GM18519 (cell line): ENCODE data around the gene FNDC10.

Experiments
- ATAC-seq: cut with Tn5 transposase; IDR thresholded peaks from one replicate; pipeline ENCODE4 v1.9.1; 2021; ENCODE audit warnings: mild to moderate bottlenecking, moderate library complexity; ENCODE audit not compliant: unreplicated experiment, low FRiP score

Gene FNDC10

DNA sequence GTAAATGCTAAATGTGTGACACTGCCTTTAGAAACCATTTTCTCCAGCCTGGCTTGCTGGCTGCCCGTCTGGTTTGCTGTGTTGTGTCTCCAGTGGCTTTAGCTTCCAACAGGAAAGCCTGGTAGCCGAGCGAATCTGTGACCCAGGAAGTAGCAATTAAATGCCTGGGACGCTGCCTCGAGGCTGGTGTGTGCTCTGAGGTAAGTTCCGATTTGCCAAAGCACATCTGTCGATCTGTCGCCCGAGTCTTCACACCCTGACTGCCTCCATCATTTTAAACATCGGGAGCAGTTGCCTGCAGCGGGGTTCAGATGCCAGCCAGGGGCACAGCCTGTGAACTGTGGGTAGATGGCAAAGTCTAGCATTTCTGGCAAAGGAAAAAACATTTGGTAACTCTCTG, 17.6 kb upstream of the FNDC10 start:
- no peak for ATAC-seq

- ATAC-seq = no peak
Observed at GRCh38 chr1:1616838-1617237, 16.9 kb upstream of the FNDC10 start.

DNA sequence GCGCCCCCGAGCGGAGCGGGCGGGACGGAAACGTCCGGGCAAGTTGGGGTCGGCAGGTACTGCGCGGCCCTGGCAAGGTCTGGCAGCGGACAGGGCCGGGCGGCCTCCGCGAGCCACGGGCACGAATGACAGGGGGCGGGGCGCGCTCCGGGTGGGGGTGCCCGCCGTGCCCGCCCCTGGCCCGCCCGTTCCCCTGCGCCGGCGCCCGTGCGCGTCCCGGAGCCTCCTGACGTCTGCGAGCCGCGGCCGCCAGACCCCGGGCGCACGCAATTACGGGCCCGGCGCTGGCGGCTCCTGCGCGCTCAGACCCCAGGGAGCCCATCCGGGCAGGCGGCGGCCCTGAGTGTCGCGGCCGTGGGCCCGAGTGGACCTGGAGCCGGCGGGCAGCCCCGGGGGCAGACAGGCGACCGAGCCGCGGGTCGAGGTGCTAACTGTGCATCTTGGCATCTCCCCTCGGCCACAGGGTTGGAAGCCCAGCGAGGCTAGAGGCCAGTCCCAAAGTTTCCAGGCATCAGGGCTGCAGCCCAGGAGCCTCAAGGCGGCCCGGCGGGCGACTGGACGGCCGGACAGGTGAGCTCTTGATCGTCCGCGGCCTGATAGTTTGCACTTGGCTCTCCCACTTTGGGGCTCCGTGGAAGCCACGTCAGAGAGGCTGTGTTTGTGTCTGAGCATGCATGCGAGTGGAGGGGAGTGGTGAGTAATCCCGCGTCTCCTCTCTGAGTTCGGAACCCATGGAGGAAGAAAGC, 16.3 kb upstream of the FNDC10 start:
- peak; percentile 23 for ATAC-seq

- peak; percentile 82 for ATAC-seq
Observed at GRCh38 chr1:1615256-1616044, 15.5 kb upstream of the FNDC10 start, which contains the start of gene MIB2. Gene MIB2 (plus strand): TSS chr1:1615500. CDS start chr1:1623453, 7,953 bp downstream.

GRCh38 chr1:1614954-1615255, 15.0 kb upstream of the FNDC10 start:
- ATAC-seq = no peak

DNA sequence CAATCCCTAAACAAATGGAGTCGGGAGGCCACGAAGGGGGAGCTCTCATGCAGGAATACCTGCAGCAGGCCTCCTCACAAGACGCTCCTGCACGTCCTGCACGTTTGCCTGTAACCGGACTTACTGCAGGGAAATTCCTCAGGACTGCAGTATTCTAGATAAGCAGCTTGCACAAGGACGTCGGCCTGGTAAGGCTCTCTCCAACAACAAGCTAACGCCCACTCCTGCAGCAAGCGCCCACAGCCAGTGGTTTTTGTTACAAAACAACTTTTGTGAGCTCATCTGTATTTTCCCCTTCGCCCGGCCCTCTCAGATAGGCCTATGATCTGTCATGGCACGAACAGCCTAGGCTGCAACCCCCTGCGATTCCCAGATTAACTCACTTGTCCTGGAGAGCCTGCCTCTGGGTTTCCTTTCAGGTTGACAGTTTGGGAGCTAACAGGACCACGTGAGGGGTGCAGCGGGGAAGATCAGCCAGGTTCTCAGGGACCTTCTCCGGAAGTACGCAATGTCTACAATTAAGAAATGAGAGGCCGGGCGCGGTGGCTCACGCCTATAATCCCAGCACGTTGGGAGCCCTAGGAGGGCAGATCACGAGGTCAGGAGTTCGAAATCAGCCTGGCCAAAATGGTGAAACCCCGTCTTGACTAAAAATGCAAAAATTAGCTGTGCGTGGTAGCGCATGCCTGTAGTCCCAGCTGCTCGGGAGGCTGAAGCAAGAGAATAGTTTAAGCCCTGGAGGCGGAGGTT, 14.4 kb upstream of the FNDC10 start:
- no peak for ATAC-seq

- ATAC-seq = no peak
Observed at GRCh38 chr1:1613509-1614082, 13.7 kb upstream of the FNDC10 start.

DNA sequence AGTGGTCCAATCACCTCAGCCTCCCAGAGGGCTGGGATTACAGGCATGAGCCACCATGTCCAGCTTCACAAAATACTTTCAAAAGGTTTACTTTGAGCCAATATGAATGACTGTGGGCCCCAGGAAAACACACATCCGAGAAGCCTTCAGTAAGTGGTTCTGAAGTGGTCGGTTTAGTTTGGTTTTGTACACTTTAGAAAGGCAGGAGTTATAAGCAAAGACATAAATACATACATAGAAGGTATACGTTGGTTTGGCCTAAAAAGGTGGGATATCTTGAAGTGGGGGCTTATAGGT, 12.1 kb upstream of the FNDC10 start:
- no peak for ATAC-seq

- no peak for ATAC-seq
Observed at GRCh38 chr1:1610796-1611195, 10.9 kb upstream of the FNDC10 start.

GRCh38 chr1:1609822-1610485, 10.0 kb upstream of the FNDC10 start:
- no peak for ATAC-seq

GRCh38 chr1:1606232-1606631, 6.3 kb upstream of the FNDC10 start:
- no peak for ATAC-seq

- ATAC-seq = no peak
Observed at GRCh38 chr1:1605724-1606123, 5.8 kb upstream of the FNDC10 start.

- ATAC-seq = no peak
Observed at GRCh38 chr1:1605034-1605591, 5.2 kb upstream of the FNDC10 start.

- no peak for ATAC-seq
Observed at GRCh38 chr1:1604374-1605033, 4.6 kb upstream of the FNDC10 start.

DNA sequence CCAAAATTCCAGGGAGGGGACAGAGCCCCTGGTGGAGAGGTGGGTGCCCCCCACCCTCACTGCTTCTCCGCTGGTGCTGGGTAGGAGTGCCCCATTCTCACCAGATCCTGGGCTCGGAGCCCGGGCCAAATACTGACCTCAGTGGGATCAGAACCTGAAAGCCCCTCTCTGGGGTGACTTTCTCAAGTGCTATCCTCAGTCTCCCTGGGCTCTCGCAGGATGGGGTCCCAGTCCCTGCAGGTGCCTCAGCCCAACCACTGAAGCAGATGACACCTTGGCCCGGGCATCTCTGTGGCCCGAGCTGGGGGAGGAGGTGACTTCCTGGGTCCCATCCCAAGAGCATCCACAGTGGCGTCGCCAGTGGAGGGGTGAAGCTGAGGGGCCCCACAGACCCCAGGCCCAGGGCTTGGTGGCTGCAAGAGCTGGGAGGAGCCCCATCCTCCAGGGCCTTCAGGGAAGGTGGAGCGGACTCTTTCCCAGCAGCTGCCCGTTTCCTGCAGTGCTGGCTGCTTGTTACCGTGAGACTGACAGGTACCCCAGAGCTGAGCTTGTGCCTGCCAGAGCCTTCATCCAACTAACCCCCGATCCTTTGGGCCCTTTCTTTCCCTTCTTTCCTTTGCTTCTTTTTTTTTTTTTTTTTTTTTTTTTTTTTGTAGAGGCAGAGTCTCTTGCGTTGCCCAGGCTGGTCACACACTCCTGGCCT, 3.9 kb upstream of the FNDC10 start:
- no peak for ATAC-seq

- ATAC-seq = no peak
Observed at GRCh38 chr1:1602968-1603506, 3.1 kb upstream of the FNDC10 start.

DNA sequence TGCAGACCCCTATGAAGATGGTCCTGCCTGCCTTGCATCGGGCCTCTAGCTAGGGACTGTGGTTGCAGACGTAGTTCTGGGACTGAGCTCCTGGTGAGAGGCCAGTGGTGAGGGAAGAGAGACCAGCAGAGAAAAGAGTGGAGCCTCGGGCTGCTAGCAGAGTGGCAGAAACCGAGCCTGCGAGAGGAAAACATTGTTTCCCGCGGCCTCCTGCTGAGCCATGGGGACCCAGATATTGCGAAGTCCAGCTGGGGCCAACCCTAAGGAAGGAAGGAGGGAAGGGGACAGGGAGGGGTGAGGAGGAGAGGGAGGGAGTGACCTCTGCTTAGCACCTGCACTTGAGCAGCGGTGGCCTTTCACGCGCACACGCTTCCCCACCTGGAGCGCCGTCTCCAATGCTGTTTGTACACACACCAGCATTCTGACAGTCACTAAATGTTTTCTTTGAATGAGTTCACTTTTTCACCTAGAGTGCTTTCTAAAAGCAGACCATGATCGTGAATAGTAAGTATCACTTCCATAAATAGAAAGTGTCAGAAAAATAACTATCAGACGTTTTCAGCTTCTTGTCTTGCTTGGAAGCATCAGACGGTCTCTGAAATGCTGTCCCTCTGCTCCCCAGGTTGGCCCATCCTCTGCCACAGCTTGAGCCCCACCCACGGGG, 2.5 kb upstream of the FNDC10 start:
- ATAC-seq = no peak

GRCh38 chr1:1601564-1602303, 1.8 kb upstream of the FNDC10 start:
- no peak for ATAC-seq
